HepG2 (cell line): ENCODE data around the gene CST4. TPM values are rescaled to one million over a fixed set of nuclear protein-coding genes. Genes with fewer than 3 reads are reported as not detected.
A peak's percentile ranks its signal among the peaks of the same experiment; 100 is the strongest.

ENCODE experiments used
- ARNT2 ChIP-seq: sonication (generic); formaldehyde crosslinking; IDR thresholded peaks from 2 replicates; pipeline ENCODE4 v1.8.0; 2022; ENCODE audit warnings: mild to moderate bottlenecking, low read depth, missing genetic modification reagents, moderate library complexity
- HOXA5 ChIP-seq: sonication (generic); formaldehyde crosslinking; IDR thresholded peaks from 2 replicates; pipeline ENCODE4 v1.4.0; 2020; ENCODE audit warnings: missing genetic modification reagents
- IKZF4 ChIP-seq: sonication (generic); formaldehyde crosslinking; IDR thresholded peaks from 2 replicates; pipeline ENCODE4 v1.5.1; 2020; ENCODE audit warnings: borderline replicate concordance, mild to moderate bottlenecking, low read depth, missing genetic modification reagents; ENCODE audit errors: not compliant biosample characterization
- ISL2 ChIP-seq: sonication (generic); formaldehyde crosslinking; IDR thresholded peaks from 2 replicates; pipeline ENCODE4 v1.5.0; 2020; ENCODE audit warnings: missing genetic modification reagents
- ZNF331 ChIP-seq: sonication (generic); formaldehyde crosslinking; IDR thresholded peaks from 2 replicates; pipeline ENCODE4 v1.4.0; 2020; ENCODE audit warnings: missing genetic modification reagents
- ZNF33A ChIP-seq: sonication (generic); formaldehyde crosslinking; IDR thresholded peaks from 2 replicates; pipeline ENCODE4 v1.5.1; 2020; ENCODE audit warnings: missing genetic modification reagents, mild to moderate bottlenecking, moderate library complexity, borderline replicate concordance
- ZNF343 ChIP-seq: sonication (generic); formaldehyde crosslinking; IDR thresholded peaks from 2 replicates; pipeline ENCODE4 v1.4.0; 2020; ENCODE audit warnings: mild to moderate bottlenecking, missing genetic modification reagents
- ZNF350 ChIP-seq: sonication (generic); formaldehyde crosslinking; IDR thresholded peaks from 2 replicates; pipeline ENCODE4 v1.4.0; 2020; ENCODE audit warnings: mild to moderate bottlenecking, low read depth, missing genetic modification reagents, borderline replicate concordance
- polyA plus RNA-seq, 8 experiments: library from polyadenylated mRNA; depleted of rRNA in 3 of 8; stranded (reverse) in 7 of 8; unstranded in 1 of 8; fragments of >200 nt; fragmentation: Illumina TruSeq in 4 of 8; extraction: Trizol in 4 of 8; gene quantifications; 2 replicates each; pipeline versions ENCODE4 v1.2.1 to v1.2.3, GENCODE V29; 2011 to 2016; ENCODE audit warnings: low read depth in 4 of 8, missing spikeins in 1 of 8, mixed read lengths in 1 of 8; ENCODE audit not compliant: insufficient read depth in 1 of 8
- total RNA-seq, 5 experiments: library from RNA; depleted of rRNA; stranded (reverse); fragments of >200 nt; fragmentation: Illumina TruSeq; extraction: Trizol; gene quantifications; 2 replicates each; pipeline ENCODE4 v1.2.3, GENCODE V29; 2016; ENCODE audit warnings: low read depth in 1 of 5
- TF ChIP-seq, protein P1 (sequence below): sonication (generic); formaldehyde crosslinking; IDR thresholded peaks from 2 replicates; pipeline ENCODE4 v1.4.0; 2020; ENCODE audit warnings: missing genetic modification reagents, borderline replicate concordance
- TF ChIP-seq, protein P2 (sequence below): sonication (generic); formaldehyde crosslinking; IDR thresholded peaks from 2 replicates; pipeline ENCODE4 v1.4.0; 2020; ENCODE audit warnings: missing genetic modification reagents
- TF ChIP-seq, protein P3 (sequence below): fragments of 450-650 bp; IDR thresholded peaks from 2 replicates; pipeline ENCODE4 v1.6.1; 2016
- TF ChIP-seq, protein P4 (sequence below): IDR thresholded peaks from 2 replicates; pipeline ENCODE4 v1.6.1; 2016; ENCODE audit warnings: missing compliant biosample characterization, missing genetic modification reagents, borderline replicate concordance
- TF ChIP-seq, protein P5 (sequence below): sonication (generic); formaldehyde crosslinking; IDR thresholded peaks from 2 replicates; pipeline ENCODE4 v1.5.0; 2020; ENCODE audit warnings: mild to moderate bottlenecking, missing genetic modification reagents, borderline replicate concordance
- TF ChIP-seq, protein P6 (sequence below): IDR thresholded peaks from 2 replicates; pipeline ENCODE4 v1.6.1; 2016; ENCODE audit warnings: control low read depth

Gene CST4
- total and polyA plus RNA-seq, 2 of the 13 experiments (the other 11 are each of a cell fraction or from before 2014, with no cell fraction given) = not detected

DNA sequence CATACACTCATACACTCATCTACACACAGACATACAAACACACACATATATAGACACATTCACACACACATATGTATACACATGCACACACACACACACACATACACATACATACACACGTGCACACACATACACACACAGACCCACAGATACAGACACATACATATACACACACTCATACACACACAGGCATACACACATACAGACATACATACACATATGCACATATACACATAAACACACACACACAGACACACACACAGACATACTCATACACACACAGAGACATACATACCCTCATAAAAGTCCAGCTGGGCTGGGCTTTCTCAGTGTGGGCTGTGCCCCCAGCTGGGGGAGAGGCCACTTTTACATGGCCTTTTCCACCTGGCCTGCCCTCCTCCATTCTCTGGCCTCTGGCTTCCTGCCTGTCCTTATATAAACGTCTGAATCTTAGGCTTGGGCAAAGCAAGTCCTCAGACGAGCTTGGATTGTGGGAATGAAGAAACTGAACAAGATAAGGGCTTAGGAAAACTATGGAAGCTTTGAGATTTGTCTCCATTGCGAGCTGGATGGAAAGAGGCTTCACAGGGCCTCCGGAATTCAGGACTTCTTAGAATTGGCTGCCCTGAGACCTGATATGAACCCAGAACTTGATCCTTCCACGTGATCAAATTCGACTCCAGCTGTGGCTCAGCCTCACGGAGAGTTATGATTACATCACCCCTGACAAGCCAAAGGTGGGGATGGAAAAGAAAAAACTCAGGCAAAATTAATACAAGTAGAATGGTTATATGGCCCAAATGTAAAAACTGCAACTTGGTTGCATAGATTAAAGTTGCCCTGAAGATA, 28.6 kb downstream of the CST4 start (continued):
- TF ChIP-seq ZNF350 (CRISPR knock-in tag) = 0 out of 2 replicates have a peak, but pooled peaks have one; percentile 48
- TF ChIP-seq, protein P1, sequence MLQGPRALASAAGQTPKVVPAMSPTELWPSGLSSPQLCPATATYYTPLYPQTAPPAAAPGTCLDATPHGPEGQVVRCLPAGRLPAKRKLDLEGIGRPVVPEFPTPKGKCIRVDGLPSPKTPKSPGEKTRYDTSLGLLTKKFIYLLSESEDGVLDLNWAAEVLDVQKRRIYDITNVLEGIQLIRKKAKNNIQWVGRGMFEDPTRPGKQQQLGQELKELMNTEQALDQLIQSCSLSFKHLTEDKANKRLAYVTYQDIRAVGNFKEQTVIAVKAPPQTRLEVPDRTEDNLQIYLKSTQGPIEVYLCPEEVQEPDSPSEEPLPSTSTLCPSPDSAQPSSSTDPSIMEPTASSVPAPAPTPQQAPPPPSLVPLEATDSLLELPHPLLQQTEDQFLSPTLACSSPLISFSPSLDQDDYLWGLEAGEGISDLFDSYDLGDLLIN (CRISPR knock-in tag) = no peak
- TF ChIP-seq, protein P2, sequence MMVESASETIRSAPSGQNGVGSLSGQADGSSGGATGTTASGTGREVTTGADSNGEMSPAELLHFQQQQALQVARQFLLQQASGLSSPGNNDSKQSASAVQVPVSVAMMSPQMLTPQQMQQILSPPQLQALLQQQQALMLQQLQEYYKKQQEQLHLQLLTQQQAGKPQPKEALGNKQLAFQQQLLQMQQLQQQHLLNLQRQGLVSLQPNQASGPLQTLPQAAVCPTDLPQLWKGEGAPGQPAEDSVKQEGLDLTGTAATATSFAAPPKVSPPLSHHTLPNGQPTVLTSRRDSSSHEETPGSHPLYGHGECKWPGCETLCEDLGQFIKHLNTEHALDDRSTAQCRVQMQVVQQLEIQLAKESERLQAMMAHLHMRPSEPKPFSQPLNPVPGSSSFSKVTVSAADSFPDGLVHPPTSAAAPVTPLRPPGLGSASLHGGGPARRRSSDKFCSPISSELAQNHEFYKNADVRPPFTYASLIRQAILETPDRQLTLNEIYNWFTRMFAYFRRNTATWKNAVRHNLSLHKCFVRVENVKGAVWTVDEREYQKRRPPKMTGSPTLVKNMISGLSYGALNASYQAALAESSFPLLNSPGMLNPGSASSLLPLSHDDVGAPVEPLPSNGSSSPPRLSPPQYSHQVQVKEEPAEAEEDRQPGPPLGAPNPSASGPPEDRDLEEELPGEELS = 0 out of 2 replicates have a peak, but pooled peaks have one; percentile 28
- TF ChIP-seq, protein P3, sequence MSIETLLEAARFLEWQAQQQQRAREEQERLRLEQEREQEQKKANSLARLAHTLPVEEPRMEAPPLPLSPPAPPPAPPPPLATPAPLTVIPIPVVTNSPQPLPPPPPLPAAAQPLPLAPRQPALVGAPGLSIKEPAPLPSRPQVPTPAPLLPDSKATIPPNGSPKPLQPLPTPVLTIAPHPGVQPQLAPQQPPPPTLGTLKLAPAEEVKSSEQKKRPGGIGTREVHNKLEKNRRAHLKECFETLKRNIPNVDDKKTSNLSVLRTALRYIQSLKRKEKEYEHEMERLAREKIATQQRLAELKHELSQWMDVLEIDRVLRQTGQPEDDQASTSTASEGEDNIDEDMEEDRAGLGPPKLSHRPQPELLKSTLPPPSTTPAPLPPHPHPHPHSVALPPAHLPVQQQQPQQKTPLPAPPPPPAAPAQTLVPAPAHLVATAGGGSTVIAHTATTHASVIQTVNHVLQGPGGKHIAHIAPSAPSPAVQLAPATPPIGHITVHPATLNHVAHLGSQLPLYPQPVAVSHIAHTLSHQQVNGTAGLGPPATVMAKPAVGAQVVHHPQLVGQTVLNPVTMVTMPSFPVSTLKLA = peak; percentile 81
- TF ChIP-seq, protein P4, sequence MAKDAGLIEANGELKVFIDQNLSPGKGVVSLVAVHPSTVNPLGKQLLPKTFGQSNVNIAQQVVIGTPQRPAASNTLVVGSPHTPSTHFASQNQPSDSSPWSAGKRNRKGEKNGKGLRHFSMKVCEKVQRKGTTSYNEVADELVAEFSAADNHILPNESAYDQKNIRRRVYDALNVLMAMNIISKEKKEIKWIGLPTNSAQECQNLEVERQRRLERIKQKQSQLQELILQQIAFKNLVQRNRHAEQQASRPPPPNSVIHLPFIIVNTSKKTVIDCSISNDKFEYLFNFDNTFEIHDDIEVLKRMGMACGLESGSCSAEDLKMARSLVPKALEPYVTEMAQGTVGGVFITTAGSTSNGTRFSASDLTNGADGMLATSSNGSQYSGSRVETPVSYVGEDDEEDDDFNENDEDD = 0 out of 2 replicates have a peak, but pooled peaks have one; percentile 24
- peak; percentile 64 for TF ChIP-seq IKZF4 (CRISPR knock-in tag)
- no peak for TF ChIP-seq ZNF33A (CRISPR knock-in tag)
- TF ChIP-seq HOXA5 (CRISPR knock-in tag) = peak; percentile 32; the same call in 1 of the 2 replicates
- TF ChIP-seq ZNF331 (CRISPR knock-in tag) = no peak; the same call in 1 of the 2 replicates
- TF ChIP-seq, protein P5, sequence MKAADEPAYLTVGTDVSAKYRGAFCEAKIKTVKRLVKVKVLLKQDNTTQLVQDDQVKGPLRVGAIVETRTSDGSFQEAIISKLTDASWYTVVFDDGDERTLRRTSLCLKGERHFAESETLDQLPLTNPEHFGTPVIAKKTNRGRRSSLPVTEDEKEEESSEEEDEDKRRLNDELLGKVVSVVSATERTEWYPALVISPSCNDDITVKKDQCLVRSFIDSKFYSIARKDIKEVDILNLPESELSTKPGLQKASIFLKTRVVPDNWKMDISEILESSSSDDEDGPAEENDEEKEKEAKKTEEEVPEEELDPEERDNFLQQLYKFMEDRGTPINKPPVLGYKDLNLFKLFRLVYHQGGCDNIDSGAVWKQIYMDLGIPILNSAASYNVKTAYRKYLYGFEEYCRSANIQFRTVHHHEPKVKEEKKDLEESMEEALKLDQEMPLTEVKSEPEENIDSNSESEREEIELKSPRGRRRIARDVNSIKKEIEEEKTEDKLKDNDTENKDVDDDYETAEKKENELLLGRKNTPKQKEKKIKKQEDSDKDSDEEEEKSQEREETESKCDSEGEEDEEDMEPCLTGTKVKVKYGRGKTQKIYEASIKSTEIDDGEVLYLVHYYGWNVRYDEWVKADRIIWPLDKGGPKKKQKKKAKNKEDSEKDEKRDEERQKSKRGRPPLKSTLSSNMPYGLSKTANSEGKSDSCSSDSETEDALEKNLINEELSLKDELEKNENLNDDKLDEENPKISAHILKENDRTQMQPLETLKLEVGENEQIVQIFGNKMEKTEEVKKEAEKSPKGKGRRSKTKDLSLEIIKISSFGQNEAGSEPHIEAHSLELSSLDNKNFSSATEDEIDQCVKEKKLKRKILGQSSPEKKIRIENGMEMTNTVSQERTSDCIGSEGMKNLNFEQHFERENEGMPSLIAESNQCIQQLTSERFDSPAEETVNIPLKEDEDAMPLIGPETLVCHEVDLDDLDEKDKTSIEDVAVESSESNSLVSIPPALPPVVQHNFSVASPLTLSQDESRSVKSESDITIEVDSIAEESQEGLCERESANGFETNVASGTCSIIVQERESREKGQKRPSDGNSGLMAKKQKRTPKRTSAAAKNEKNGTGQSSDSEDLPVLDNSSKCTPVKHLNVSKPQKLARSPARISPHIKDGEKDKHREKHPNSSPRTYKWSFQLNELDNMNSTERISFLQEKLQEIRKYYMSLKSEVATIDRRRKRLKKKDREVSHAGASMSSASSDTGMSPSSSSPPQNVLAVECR (CRISPR knock-in tag) = 0 out of 2 replicates have a peak, but pooled peaks have one; percentile 6
- TF ChIP-seq, protein P6, sequence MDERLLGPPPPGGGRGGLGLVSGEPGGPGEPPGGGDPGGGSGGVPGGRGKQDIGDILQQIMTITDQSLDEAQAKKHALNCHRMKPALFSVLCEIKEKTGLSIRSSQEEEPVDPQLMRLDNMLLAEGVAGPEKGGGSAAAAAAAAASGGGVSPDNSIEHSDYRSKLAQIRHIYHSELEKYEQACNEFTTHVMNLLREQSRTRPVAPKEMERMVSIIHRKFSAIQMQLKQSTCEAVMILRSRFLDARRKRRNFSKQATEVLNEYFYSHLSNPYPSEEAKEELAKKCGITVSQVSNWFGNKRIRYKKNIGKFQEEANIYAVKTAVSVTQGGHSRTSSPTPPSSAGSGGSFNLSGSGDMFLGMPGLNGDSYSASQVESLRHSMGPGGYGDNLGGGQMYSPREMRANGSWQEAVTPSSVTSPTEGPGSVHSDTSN (CRISPR knock-in tag) = no peak
- peak; percentile 35; the same call in 1 of the 2 replicates for TF ChIP-seq ISL2
- 0 out of 2 replicates have a peak, but pooled peaks have one; percentile 64 for TF ChIP-seq ARNT2
- TF ChIP-seq ZNF343 (CRISPR knock-in tag) = peak; percentile 72; the same call in 1 of the 2 replicates
